Aorta (tissue), 5 donors: ENCODE measurements around the gene AP4S1. TPM values are rescaled to one million over a fixed set of nuclear protein-coding genes. Genes with fewer than 3 reads are reported as not detected.
"Not testable (repeated sequence)": the region's sequence is repeated elsewhere in the genome, so short reads cannot be mapped to it uniquely, and the experiment has no call there.

ENCODE experiments used
- ATAC-seq: fragments of 200-7000 bp; cut with Tn5 transposase; one replicate; pipeline ENCODE4 v1.9.1; 2022; ENCODE audit warnings: moderate library complexity; ENCODE audit not compliant: low FRiP score
- DNase-seq, 2 donors: peaks; one replicate each; pipeline ENCODE4 v3.0.0-alpha.2; 2020
- H3K27ac ChIP-seq, 2 donors: one replicate each; pipeline ENCODE4 v1.5.1; 2013; ENCODE audit warnings: low read length in 2 of 2, mild to moderate bottlenecking in 2 of 2, moderate library complexity in 2 of 2, control low read depth in 1 of 2, inconsistent platforms in 1 of 2, low read depth in 1 of 2
- H3K27me3 ChIP-seq, 2 donors: one replicate each; pipeline ENCODE4 v1.6.1; 2013; ENCODE audit warnings: control low read depth in 1 of 2, low read length in 1 of 2, mild to moderate bottlenecking in 1 of 2, moderate library complexity in 1 of 2; ENCODE audit not compliant: insufficient read depth in 2 of 2, control insufficient read depth in 1 of 2
- H3K36me3 ChIP-seq, 2 donors: one replicate each; pipeline ENCODE4 v1.6.1; 2013; ENCODE audit warnings: control low read depth in 1 of 2, low read length in 1 of 2, mild to moderate bottlenecking in 1 of 2; ENCODE audit not compliant: insufficient read depth in 2 of 2, control insufficient read depth in 1 of 2
- H3K4me1 ChIP-seq, 2 donors: one replicate each; pipeline ENCODE4 v1.6.1; 2013; ENCODE audit warnings: low read length in 2 of 2, control low read depth in 1 of 2, mild to moderate bottlenecking in 1 of 2, moderate library complexity in 1 of 2; ENCODE audit not compliant: insufficient read depth in 2 of 2, control insufficient read depth in 1 of 2
- H3K4me3 ChIP-seq, 2 donors: one replicate each; pipeline ENCODE4 v1.5.1; 2013; ENCODE audit warnings: low read length in 2 of 2, control low read depth in 1 of 2, mild to moderate bottlenecking in 1 of 2
- H3K9me3 ChIP-seq: one replicate; pipeline ENCODE4 v1.6.1; 2013; ENCODE audit warnings: mild to moderate bottlenecking, low read length; ENCODE audit not compliant: control insufficient read depth
- WGBS, 2 donors: extraction: QIAGEN DNeasy Blood & Tissue Kit; methylation state at CpG; one replicate each; pipeline ENCODE4 v1.1.7; 2013; 5-methylcytosine and 5-hydroxymethylcytosine counted together
- intact Hi-C, 2 donors: fragments of 100-400 bp; cut with DNase I; formaldehyde crosslinking; loops; one replicate each; pipeline versions ENCODE4 v1.14.2 to v1.15.0; 2022
- polyA plus RNA-seq, 2 donors: library from polyadenylated mRNA; stranded (reverse); fragments of 200-250 nt; gene quantifications; one replicate each; pipeline ENCODE4 v1.2.3, GENCODE V29; 2013
- total RNA-seq, 2 donors: library from RNA; stranded (reverse); fragmentation: NEBNext Ultra II Directional; extraction: Animal tissue kit (Norgen Biotek cat#: 25700); gene quantifications; one replicate each; pipeline ENCODE4 v1.2.1, GENCODE V29; 2021
- donor health status: healthy with polysubstance abuse.
- donor health status: Bipolar disorder and iron deficiency.
- donor health status: DM: no; HTN: no; CAD: no.
- donor health status: DM: no; HTN: no; CAD: no.
- donor health status: DM: yes; HTN: yes; CAD: no.

Gene AP4S1
- total and polyA plus RNA-seq, 4 donors = 7.1 to 20.2 (median 9.9) TPM

DNA sequence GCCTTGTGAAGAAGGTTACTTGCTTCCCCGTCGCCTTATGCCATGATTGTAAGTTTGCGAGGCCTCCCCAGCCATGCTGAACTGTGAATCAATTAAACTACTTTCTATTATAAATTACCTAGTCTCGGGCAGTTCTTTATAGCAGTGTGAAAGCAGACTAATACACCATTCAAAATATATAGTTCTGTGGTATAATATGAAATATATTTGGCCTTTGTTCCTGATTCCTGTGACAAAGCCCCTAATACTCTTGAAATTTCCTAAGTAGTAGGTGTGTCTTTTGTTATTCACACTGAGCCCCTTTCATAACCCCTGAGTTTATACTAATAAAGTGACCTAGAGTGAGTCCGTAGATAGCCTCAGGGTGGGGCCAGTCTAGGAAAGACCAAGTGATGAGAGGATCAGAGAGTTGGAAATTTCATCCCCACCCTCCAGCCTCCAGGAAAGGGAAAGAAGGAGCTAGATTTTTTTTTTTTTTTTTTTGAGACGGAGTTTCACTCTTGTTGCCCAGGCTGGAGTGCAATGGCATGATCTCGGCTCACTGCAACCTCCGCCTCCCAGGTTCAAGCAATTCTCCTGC, 20.1 kb downstream of the AP4S1 start:
- H3K9me3 ChIP-seq = no peaks in the 10 kb centered on the region
- no peaks in the 10 kb centered on the region for H3K27me3 ChIP-seq
- intact Hi-C loops = no loop called here
- no peaks in the 10 kb centered on the region for H3K4me1 ChIP-seq
- no peak for DNase-seq
- H3K27ac ChIP-seq = no peak overlapping the region
- no peak overlapping the region for H3K4me3 ChIP-seq
- no peaks in the 10 kb centered on the region for H3K36me3 ChIP-seq
- no peak for ATAC-seq
- 97% methylated on average over 7 to 8 of the region's 8 CpGs for WGBS, 2 donors

DNA sequence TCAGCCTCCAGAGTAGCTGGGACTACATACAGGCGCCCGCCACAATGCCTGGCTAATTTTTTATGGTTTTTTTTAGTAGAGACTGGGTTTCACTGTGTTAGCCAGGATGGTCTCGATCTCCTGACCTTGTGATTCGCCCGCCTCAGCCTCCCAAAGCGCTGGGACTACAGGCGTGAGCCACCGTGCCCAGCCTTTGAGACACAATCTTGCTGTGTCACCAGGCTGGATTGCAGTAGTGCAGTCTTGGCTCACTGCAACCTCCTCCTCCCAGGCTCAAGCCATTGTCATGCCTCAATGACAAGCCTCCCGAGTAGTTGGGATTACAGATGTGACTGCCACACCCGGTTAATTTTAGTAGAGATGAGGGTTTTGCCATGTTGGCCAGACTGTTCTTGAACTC, 22.1 kb downstream of the AP4S1 start:
- DNase-seq (no peak), ATAC-seq (no peak)
- intact Hi-C loops = no loop called here
- H3K27me3 ChIP-seq = no peaks in the 10 kb centered on the region
- H3K27ac ChIP-seq = no peak overlapping the region
- WGBS, 2 donors = 94 to 95% methylated on average over 10 of the region's 10 CpGs
- no peaks in the 10 kb centered on the region for H3K9me3 ChIP-seq
- H3K4me1 ChIP-seq = no peaks in the 10 kb centered on the region
- no peaks in the 10 kb centered on the region for H3K36me3 ChIP-seq
- H3K4me3 ChIP-seq = no peak overlapping the region

DNA sequence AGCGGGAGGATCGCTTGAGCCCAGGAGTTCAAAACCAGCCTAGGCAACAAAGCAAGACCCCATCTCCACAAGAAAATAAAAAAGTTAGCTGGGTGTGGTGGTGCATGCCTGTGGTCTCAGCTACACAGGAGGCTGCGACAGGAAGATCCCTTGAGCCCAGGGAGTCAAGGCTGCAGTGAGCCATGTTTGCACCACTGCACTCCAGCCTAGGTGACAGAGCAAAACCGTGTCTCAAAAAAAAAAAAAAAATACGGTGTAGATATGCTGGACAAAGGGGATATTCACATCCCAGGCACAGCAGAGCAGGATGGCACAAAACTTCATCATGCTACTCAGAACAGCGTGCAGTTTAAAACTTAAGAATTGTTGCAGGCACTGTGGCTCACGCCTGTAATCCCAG, 25.6 kb downstream of the AP4S1 start:
- Histone ChIP-seq H3K36me3 (no peaks in the 10 kb centered on the region), H3K27me3 (no peaks in the 10 kb centered on the region), H3K27ac (no peak overlapping the region), H3K9me3 (no peaks in the 10 kb centered on the region), H3K4me1 (no peaks in the 10 kb centered on the region), H3K4me3 (no peak overlapping the region)
- WGBS, 2 donors = 88 to 91% methylated on average over 7 of the region's 7 CpGs
- intact Hi-C loops = no loop called here
- no peak for DNase-seq
- no peak for ATAC-seq

DNA sequence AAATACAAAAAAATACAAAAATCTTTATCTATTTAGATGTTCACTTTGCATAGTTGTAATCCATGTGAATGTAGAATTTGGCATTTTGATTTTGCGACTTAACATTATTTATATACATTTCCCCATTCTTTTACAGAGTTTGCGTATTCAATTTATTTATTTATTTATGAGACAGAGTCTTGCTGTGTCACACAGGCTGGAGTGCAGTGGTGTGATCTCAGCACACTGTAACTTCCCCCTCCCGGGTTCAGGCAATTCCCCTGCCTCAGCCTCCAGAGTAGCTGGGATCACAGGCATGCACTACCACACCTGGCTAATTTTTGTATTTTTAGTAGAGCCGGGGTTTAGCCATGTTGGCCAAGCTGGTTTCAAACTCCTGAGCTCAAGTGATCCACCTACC, 26.1 kb downstream of the AP4S1 start:
- no peak for DNase-seq
- Histone ChIP-seq H3K27ac (no peak overlapping the region), H3K4me3 (no peak overlapping the region), H3K9me3 (no peaks in the 10 kb centered on the region), H3K4me1 (no peaks in the 10 kb centered on the region), H3K36me3 (no peaks in the 10 kb centered on the region), H3K27me3 (no peaks in the 10 kb centered on the region)
- intact Hi-C loops = no loop called here
- ATAC-seq = no peak
- 68 to 80% methylated on average over 4 of the region's 4 CpGs for WGBS, 2 donors

DNA sequence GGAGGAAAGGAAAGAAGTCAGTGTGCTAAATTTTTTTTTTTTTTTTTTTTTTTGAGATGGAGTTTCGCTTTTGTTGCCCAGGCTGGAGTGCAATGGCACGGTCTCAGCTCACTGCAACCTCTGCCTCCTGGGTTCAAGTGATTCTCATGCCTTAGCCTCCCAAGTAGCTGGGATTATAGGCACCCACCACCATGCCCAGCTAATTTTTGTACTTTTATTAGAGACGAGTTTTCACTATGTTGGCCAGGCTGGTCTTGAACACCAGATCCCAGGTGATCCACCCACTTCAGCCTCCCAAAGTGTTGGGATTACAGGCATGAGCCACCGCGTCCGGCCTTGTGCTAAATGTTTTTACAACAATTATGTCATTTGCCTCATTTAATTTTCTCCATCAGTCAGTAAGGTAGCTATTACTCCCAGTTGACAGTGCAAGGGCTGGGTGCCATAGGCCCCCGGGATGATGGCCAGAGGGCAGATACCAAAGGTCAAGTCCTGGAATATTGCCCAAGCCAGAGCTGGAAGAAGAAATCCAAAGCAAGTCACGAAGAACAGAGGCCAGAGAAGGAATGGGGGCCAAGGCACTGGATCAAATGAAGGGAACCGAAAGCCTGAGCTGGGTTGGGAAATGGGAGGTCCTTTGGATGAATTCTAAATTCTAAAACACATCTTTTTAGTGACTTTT, 27.6 kb downstream of the AP4S1 start:
- peak; percentile 80 to 85 for DNase-seq
- H3K36me3 ChIP-seq, H3K27me3 ChIP-seq, H3K4me1 ChIP-seq, intact Hi-C loops, H3K9me3 ChIP-seq, H3K4me3 ChIP-seq, H3K27ac ChIP-seq: not testable (repeated sequence)
- 30 to 34% methylated on average over 9 of the region's 9 CpGs for WGBS, 2 donors
- peak; percentile 75 for ATAC-seq

DNA sequence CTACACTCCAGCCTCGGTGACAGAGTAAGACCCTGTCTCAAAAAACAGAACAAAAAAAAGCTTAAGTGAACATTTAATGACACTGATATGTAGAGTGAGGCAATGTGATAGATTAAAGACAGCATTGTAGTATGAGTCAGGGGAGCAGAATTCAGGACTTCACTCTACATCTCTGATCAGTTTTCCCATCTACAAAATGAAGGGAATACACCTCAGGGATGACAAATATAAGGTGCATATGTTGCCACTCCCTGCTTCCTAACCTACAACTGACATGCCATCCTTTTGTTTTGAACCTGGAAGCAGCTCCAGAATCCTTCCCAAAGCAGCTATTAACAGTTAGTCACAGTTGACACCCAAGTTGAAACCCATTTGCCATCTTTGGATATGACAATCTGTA, 31.6 kb downstream of the AP4S1 start:
- 86 to 91% methylated on average over 1 of the region's 1 CpG for WGBS, 2 donors
- ATAC-seq = no peak
- Histone ChIP-seq H3K27me3 (no peaks in the 10 kb centered on the region), H3K27ac (no peak overlapping the region), H3K4me3 (no peak overlapping the region), H3K9me3 (no peaks in the 10 kb centered on the region), H3K36me3 (no peaks in the 10 kb centered on the region), H3K4me1 (no peaks in the 10 kb centered on the region)
- no peak for DNase-seq
- intact Hi-C loops = no loop called here

DNA sequence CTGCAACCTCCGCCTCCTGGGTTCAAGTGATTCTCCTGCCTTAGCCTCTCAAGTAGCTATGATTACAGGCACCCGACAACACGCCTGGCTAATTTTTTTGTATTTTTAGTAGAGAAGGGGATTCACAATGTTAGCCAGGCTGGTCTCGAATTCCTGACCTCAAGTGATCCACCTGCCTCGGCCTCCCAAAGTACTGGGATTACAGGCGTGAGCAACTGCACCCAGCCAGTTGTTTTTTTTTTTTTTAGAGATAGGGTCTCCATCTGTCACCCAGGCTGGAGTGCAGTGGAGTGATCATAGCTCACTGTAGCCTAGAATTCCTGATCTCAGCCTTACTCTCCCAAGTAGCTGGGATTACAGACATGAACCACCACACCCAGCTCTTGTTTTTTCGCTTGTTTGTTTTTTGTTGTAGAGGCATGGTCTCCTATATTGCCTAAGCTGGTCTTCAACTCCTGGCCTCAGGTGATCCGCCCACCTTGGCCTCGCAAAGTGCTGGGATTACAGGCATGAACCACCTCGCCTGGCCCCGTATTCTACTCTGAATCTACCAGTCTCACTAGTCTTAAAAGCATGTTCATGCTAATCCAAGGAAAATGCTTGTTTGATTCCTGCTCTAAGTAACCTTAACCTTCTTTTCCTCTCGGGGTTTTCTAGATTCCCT, 32.4 kb downstream of the AP4S1 start:
- no peak for ATAC-seq
- H3K36me3 ChIP-seq = no peaks in the 10 kb centered on the region
- DNase-seq = no peak
- H3K9me3 ChIP-seq = no peaks in the 10 kb centered on the region
- H3K27ac ChIP-seq = no peak overlapping the region
- H3K4me3 ChIP-seq = no peak overlapping the region
- intact Hi-C loops = no loop called here
- 97 to 98% methylated on average over 12 of the region's 12 CpGs for WGBS, 2 donors
- no peaks in the 10 kb centered on the region for H3K27me3 ChIP-seq
- H3K4me1 ChIP-seq = no peaks in the 10 kb centered on the region

DNA sequence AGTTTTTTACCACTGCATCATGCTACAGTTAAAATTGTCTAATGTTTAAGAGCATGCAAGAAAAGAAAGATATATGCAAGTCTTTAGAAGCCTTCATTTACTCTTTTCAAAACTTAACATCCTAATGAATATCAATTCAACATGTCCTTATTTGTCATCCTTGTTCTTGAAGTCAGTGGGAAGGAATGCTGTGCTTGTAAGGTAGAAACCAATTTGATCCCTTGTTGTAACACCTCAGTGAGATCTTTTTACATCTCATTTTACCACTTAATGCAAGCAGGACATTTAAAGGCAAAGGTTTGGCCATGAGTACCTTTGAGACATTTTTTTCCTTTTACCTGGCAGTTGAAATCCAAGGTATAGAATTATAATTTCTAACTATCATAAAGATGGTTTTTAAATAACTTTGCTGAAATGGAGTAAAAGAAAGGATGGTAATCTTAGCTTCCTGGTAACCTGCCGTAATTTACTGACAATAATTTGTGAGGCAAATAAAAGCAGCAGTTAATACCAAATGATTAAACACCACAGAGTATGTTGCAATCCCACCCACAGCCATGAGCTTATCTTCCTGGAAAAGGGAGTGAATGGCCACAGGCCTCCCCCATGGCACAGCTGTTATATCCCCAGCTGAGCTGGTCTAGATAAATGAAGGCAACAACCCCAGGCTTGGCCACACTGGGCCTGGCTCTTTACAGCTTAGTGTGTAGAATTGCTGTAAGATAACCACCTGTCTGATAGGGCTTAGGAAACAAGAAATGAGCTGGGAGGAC, 33.9 kb downstream of the AP4S1 start:
- DNase-seq = peak in 1 of 2 donors; percentile 54

More for the DNA sequence above, 33.9 kb downstream of the AP4S1 start:
- Histone ChIP-seq H3K36me3 (no peaks in the 10 kb centered on the region), H3K4me3 (no peak overlapping the region), H3K27me3 (no peaks in the 10 kb centered on the region), H3K27ac (no peak overlapping the region), H3K4me1 (no peaks in the 10 kb centered on the region), H3K9me3 (no peaks in the 10 kb centered on the region)
- WGBS, 2 donors = 88 to 100% methylated on average over 1 of the region's 1 CpG
- ATAC-seq = peak; percentile 74
- intact Hi-C loops = no loop called here
